Mesothelial cell of epicardium (in vitro differentiated cells): Measurements from ENCODE around the gene RXFP1. TPM values are rescaled to one million over a fixed set of nuclear protein-coding genes. Genes with fewer than 3 reads are reported as not detected.

Source experiments
- DNase-seq, 2 experiments: peaks; one replicate each; pipeline ENCODE4 v3.0.0; 2021; ENCODE audit warnings: low spot score in 2 of 2; ENCODE audit not compliant: unreplicated experiment in 2 of 2
- H3K27ac Mint-ChIP-seq: 2 replicates; pipeline ENCODE4 v1.8.0; 2021; ENCODE audit warnings: mixed read lengths
- H3K27me3 Mint-ChIP-seq: 2 replicates; pipeline ENCODE4 v1.8.0; 2021; ENCODE audit warnings: low read depth, mixed read lengths
- H3K36me3 Mint-ChIP-seq: 2 replicates; pipeline ENCODE4 v1.8.0; 2021; ENCODE audit warnings: mixed read lengths
- H3K4me1 Mint-ChIP-seq: 2 replicates; pipeline ENCODE4 v1.8.0; 2021; ENCODE audit warnings: mixed read lengths
- H3K4me3 Mint-ChIP-seq: 2 replicates; pipeline ENCODE4 v1.8.0; 2021; ENCODE audit warnings: mild to moderate bottlenecking, moderate library complexity, mixed read lengths
- H3K9me3 Mint-ChIP-seq: 2 replicates; pipeline ENCODE4 v1.8.0; 2021; ENCODE audit warnings: mixed read lengths
- total RNA-seq: library from RNA; stranded (reverse); gene quantifications from 3 replicates; pipeline ENCODE4 v1.2.1, GENCODE V29; 2021
- TF ChIP-seq, protein P1 (sequence below): fragments of 200-600 bp; sonication (generic); IDR thresholded peaks from one replicate; pipeline ENCODE4 v1.5.0; 2021; ENCODE audit warnings: antibody characterized with exemption; ENCODE audit not compliant: unreplicated experiment

Gene RXFP1
- total RNA-seq = 0.07 TPM in 1 of 3 replicates, not detected in the others

DNA sequence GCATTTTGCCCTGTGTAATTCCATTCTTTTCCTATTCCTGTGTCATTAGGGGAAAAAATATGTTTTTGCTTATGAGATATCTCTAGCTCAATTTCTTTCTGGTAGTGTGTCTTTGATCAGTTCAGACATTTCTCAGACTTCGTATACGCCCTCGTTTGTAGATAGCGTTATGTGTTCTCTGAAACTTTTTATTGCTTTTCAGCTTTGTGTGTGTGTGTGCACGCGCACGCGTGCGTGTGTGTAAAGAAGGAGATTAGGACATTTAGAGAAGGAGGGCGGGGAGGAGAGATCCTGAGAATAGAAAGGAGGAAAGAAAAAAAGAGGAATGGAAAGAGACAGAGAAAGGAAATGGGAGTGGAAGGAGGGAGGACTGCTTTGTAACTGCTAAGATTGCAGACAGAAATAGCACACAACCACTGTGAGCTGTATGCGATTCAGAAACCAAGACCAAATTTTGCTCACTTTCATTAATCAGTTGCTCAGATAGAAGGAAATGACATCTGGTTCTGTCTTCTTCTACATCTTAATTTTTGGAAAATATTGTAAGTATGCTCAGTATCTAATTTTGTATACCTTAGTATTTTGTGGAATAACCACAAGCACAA is at the start of gene RXFP1:
TSS of gene RXFP1 (plus strand) at position 399 of the 605 bp plus-strand sequence. CDS start at position 494, 95 bp downstream.
- Mint-ChIP-seq H3K36me3 (no peaks in the 10 kb centered on the region), H3K27me3 (no peaks in the 10 kb centered on the region), H3K27ac (peak within 1 kb of the TSS; percentile 11), H3K4me3 (peak within 1 kb of the TSS; percentile 10), H3K9me3 (no peaks in the 10 kb centered on the region), H3K4me1 (peaks cover 16% of the 10 kb centered on the region)
- DNase-seq = no peak
- TF ChIP-seq, protein P1, sequence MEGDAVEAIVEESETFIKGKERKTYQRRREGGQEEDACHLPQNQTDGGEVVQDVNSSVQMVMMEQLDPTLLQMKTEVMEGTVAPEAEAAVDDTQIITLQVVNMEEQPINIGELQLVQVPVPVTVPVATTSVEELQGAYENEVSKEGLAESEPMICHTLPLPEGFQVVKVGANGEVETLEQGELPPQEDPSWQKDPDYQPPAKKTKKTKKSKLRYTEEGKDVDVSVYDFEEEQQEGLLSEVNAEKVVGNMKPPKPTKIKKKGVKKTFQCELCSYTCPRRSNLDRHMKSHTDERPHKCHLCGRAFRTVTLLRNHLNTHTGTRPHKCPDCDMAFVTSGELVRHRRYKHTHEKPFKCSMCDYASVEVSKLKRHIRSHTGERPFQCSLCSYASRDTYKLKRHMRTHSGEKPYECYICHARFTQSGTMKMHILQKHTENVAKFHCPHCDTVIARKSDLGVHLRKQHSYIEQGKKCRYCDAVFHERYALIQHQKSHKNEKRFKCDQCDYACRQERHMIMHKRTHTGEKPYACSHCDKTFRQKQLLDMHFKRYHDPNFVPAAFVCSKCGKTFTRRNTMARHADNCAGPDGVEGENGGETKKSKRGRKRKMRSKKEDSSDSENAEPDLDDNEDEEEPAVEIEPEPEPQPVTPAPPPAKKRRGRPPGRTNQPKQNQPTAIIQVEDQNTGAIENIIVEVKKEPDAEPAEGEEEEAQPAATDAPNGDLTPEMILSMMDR = no peak

DNA sequence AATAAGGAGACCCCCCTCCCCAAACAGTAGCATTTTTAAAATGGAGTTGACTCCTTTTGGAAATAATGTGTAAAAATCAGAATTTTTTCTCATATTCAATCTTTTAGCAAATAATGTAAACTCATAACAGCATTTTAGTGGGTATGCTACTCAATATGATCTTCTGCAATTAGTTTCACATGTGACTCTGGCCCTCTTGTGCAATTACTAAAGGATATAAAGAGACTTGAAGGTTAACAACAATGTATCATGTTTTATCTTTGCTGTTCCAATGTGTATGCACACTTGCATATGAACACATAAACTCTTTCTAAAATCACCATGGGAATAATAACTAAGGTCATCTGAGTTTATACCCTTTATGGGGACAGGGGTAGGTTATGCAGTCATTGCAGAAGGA is 39.9 kb upstream of the RXFP1 start:
- peaks cover 7% of the 10 kb centered on the region for H3K9me3 Mint-ChIP-seq
- no peak overlapping the region for H3K27ac Mint-ChIP-seq
- H3K4me3 Mint-ChIP-seq = no peak overlapping the region
- TF ChIP-seq, protein P1 = no peak
- peaks cover 6% of the 10 kb centered on the region for H3K27me3 Mint-ChIP-seq
- no peak for DNase-seq
- no peaks in the 10 kb centered on the region for H3K36me3 Mint-ChIP-seq
- H3K4me1 Mint-ChIP-seq = no peaks in the 10 kb centered on the region

DNA sequence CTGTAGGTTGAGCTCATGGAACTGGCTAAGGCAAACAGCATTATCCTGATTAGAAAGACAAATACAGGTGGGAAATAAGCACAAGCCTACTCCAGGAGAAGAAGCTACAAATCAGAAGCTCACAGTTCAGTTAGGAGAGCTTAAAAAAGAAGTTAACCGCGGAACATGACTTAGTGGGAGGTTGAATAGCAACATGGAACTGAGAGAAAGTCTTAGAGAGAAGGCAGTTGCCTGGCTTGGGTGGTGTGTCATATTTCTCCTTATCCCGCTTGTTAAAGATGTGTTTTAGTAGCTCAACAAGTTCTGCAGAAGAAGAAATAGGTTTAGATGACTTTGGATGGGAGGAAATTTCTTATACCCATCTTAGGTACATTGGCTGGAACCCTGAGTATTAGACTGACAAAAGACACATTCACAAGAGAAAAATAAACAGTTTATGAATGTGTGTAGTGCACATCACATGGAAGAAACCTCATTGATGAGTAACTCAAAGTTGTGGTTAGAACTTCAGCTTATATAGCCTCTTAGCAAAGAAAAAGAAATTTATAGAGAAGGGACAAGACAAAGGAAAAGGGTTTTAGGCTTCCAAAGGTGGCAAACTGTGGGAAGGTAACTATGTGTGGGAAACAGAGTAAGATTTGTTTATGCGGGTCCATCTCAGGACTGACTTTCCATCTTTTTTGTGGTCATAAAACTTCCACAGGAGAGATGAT is 37.4 kb upstream of the RXFP1 start:
- Mint-ChIP-seq H3K27ac (no peak overlapping the region), H3K36me3 (no peaks in the 10 kb centered on the region), H3K9me3 (peaks cover 17% of the 10 kb centered on the region), H3K4me3 (no peak overlapping the region), H3K4me1 (no peaks in the 10 kb centered on the region), H3K27me3 (peaks cover 6% of the 10 kb centered on the region)
- no peak for DNase-seq
- TF ChIP-seq, protein P1 = no peak

DNA sequence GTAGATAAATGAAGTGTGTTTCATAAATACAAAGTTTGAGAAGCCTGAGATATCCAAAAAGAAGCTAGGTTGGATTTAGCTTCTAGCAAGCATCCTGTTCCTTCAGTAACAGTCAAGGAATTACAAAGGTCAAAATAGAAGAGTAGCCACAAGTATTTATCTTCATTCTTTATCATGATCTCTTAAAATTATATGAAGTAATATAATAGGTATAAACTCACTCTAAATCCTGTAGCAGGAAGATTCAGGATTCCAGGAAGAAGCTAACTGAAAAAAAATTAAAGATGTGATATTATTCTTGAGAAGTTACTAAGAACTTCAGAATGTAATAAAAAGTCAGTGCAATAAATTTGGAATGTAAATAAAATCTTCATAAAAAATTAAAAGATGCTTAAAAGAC is 31.1 kb upstream of the RXFP1 start:
- H3K4me3 Mint-ChIP-seq = no peak overlapping the region
- peaks cover 28% of the 10 kb centered on the region for H3K9me3 Mint-ChIP-seq

DNA sequence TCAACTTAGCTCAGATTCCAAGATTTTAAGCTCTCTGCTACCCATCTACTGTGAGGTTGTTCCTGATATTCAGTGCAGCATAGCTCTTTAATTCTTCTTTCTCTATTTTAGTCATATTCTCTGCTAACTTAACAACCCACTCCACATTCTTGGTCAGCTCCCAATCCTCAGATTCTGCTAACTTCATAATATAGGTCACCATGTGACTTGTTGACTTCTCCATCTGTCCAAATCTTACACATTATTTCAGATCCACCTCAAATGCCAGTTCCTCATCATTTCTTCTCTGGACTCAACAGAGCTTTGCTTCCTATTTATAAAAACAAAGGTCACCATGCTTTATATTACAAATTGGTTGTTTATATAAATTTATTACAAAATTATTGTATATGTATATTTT is 29.3 kb upstream of the RXFP1 start:
- no peak overlapping the region for H3K27ac Mint-ChIP-seq
- peaks cover 17% of the 10 kb centered on the region for H3K9me3 Mint-ChIP-seq
- no peaks in the 10 kb centered on the region for H3K4me1 Mint-ChIP-seq
- H3K27me3 Mint-ChIP-seq = peaks cover 7% of the 10 kb centered on the region
- TF ChIP-seq, protein P1 = no peak
- H3K36me3 Mint-ChIP-seq = no peaks in the 10 kb centered on the region
- DNase-seq = no peak
- no peak overlapping the region for H3K4me3 Mint-ChIP-seq

More for the DNA sequence above, 31.1 kb upstream of the RXFP1 start:
- no peak for DNase-seq
- Mint-ChIP-seq H3K36me3 (no peaks in the 10 kb centered on the region), H3K27ac (no peak overlapping the region), H3K4me1 (no peaks in the 10 kb centered on the region), H3K27me3 (peaks cover 5% of the 10 kb centered on the region)
- TF ChIP-seq, protein P1 = no peak
